SHP77 (cell line): ENCODE results near the gene NT5DC4.

ENCODE experiments used
- DNase-seq, 2 experiments: peaks; one replicate each; lab custom pipeline; 2025; lab: John Stamatoyannopoulos, UW

Gene NT5DC4

GRCh38 chr2:112723547-112723940 lies 2.7 kb downstream of the NT5DC4 start:
- no peak for DNase-seq

GRCh38 chr2:112723995-112724394 lies 3.2 kb downstream of the NT5DC4 start:
- DNase-seq: no peak

GRCh38 chr2:112724591-112725525 lies 4.0 kb downstream of the NT5DC4 start:
- peak in 1 of 2 experiments; percentile 16 for DNase-seq

- no peak for DNase-seq
Observed at GRCh38 chr2:112725545-112726457, 5.0 kb downstream of the NT5DC4 start.

GRCh38 chr2:112726487-112727190 lies 5.8 kb downstream of the NT5DC4 start:
- peak; percentile 69 to 85 for DNase-seq

- DNase-seq: no peak
Observed at GRCh38 chr2:112727276-112728028, 6.6 kb downstream of the NT5DC4 start.

- DNase-seq: no peak
Observed at GRCh38 chr2:112728029-112728362, 7.2 kb downstream of the NT5DC4 start.

GRCh38 chr2:112728378-112729175 lies 7.8 kb downstream of the NT5DC4 start:
- no peak for DNase-seq

GRCh38 chr2:112730216-112730615 lies 9.4 kb downstream of the NT5DC4 start:
- no peak for DNase-seq

- DNase-seq: no peak
Observed at GRCh38 chr2:112730791-112731190, 10.0 kb downstream of the NT5DC4 start.

- no peak for DNase-seq
Observed at GRCh38 chr2:112731479-112731878, 10.7 kb downstream of the NT5DC4 start.

GRCh38 chr2:112733456-112733855 lies 12.6 kb downstream of the NT5DC4 start:
- DNase-seq: no peak

GRCh38 chr2:112733871-112734270 lies 13.1 kb downstream of the NT5DC4 start:
- no peak for DNase-seq

GRCh38 chr2:112737542-112738232 lies 16.9 kb downstream of the NT5DC4 start:
- DNase-seq: no peak

- DNase-seq: no peak
Observed at GRCh38 chr2:112740527-112740926, 19.7 kb downstream of the NT5DC4 start.

GRCh38 chr2:112749755-112750559 lies 29.1 kb downstream of the NT5DC4 start:
- peak; percentile 27 to 60 for DNase-seq

- no peak for DNase-seq
Observed at GRCh38 chr2:112750560-112750843, 29.7 kb downstream of the NT5DC4 start.

GRCh38 chr2:112751451-112752197 lies 30.8 kb downstream of the NT5DC4 start:
- no peak for DNase-seq

GRCh38 chr2:112752667-112753066 lies 31.8 kb downstream of the NT5DC4 start:
- DNase-seq: no peak
